ENCODE results near the gene STXBP6.

Gene STXBP6

DNA sequence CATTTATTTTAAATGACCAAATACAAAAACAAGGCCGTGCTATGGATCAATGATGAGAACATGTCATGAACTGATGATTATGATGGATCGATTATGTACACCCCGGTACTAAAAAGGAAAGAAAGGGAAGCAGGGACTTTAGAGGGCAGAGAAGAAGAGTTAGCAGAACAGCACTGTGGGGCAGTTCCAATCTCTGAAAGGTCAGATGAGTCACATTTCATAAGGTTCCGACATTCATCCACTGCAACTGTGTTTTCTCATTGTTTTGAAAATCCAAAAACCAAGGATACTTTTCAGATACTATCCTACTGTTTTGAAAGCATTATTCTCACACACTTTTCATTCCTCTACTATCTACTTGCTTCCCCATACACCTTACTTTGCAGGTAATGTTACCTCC, 169.3 kb downstream of the STXBP6 start:
- DNase-seq: no peak

GRCh38 chr14:24879661-24880386, 170.1 kb downstream of the STXBP6 start:
- peak; percentile 42 for DNase-seq

DNA sequence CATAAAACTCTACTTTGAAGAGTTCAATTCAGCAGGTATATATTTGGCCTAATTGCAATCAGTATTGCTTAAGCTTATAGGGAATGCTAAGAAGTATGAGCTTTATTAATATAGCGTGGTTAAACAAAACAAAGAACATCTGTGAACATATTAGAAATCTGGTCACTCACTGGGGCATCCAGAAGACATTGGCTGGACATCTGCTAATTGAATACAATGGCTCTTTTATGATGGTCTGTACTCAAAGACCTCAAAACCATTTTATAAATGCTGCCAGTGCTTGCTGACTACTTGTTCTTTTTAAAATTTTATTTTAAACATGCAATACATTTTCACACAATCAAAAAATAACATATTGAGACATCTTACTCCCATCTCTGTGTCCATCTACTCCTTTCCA, 173.0 kb downstream of the STXBP6 start:
- no peak for DNase-seq

GRCh38 chr14:24875991-24876878, 173.7 kb downstream of the STXBP6 start:
- DNase-seq: peak; percentile 61

DNA sequence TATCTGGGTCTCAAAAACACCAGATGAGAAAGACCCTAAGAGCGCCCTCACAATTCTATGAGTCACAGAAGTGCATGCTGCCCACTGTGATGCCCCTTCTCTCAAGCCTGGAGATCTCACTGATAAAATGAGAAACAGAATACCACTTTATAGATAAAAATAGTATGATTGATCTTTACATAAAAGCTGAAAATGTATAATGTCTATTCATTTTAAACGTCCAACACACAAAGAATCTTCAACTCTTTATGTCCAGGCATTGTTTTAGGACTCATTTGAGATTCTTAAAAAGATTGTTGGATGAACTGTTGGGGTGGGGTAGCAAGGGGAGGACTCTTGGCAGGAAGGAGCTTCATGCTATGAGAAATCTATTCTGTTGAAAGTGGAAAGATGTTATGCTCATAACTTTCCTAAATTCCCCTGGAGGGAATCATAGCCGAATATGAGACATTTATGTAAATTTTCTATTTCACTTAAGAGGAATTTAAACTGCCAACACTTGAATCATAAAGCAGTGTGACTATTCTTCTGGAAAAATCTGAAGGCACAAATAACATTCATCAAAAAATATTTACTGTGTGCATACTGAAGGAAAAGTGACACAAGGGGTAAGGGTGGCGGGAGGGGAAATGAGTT, 174.6 kb downstream of the STXBP6 start:
- no peak for DNase-seq

DNA sequence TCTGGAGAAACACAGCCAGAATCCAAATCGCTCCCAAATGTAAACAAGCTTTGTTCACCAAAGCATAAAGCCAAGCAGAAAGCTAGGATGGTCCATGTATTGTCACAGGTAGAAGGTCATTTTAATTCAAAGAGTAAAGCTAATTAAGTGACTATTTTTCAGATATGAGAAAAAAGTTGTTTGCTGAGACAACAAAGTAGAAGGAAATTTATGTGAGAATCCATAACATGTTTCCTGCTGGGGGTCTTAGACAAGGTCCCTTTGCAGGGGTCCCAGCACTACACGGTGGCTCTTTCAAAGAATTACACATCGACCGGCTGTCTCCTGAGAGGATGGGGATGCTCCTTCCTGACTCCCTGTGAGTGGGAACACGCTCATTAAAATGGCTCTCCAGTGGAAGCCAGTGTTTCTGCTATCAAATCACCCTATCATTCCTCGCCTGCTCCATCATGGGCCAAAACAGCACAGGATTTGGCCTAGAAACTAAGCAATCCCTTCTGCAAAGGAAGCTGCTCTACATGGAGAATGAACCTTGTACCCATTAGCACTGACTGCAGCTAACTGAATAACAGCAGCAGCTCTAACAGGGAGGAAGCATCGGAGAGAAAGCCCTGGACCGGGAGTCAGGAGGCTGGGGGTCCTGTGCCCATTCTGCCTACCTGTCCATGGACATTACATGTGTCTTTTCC, 175.3 kb downstream of the STXBP6 start:
- no peak for DNase-seq

GRCh38 chr14:24873551-24873950, 176.4 kb downstream of the STXBP6 start:
- no peak for DNase-seq

DNA sequence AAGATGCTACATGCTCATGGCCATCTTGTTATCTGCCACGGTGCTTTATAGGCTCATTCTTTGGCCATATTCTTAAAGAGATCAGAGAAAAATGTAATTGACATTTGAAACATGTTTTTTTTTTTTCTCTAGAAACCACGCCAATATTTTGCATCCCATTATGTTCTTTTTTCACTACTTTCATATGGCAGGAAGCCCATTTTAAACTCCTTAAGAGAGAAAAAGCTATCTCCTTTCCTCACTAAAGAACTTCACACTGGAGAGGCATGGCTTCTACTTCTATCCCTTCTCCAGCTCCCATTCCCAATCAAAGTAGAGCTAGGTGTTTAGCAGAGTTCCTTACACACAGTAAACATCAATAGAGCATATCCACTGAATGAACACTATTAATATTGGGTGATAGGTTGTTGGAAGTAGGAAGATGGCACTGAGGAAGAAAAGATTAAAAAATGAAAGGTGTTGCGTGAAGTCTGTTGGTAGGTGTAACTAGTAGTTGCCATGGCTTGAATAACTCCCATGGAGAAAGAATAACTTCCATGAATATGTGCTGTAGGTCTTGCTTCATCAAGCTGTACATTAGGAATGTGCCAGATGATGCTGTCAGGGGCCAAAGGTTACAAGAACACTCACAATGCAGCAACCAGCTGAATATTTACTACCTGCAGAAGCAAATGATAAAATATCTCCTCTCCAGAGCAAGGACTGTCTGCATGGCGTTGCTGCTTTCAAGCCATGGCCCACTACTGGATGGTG, 178.8 kb downstream of the STXBP6 start:
- DNase-seq: no peak

DNA sequence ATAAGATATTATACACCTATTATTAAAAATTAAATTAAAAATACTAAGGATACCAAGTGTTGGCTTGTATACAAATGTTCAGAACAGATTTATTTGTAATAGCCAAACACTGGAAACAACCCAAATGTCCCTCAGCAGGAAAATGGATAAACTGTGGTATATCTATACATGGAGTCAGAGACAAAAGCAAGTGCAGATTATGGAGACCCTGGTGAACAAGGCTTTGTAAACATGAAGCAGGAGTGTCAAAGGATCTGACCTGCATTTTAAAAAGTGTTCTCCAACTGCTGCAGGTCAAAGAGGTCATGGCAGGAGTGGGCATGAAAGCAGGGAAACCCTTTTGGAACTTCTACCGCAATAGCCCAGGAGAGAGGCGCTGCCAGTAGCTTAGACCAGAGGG, 181.6 kb downstream of the STXBP6 start:
- no peak for DNase-seq

DNA sequence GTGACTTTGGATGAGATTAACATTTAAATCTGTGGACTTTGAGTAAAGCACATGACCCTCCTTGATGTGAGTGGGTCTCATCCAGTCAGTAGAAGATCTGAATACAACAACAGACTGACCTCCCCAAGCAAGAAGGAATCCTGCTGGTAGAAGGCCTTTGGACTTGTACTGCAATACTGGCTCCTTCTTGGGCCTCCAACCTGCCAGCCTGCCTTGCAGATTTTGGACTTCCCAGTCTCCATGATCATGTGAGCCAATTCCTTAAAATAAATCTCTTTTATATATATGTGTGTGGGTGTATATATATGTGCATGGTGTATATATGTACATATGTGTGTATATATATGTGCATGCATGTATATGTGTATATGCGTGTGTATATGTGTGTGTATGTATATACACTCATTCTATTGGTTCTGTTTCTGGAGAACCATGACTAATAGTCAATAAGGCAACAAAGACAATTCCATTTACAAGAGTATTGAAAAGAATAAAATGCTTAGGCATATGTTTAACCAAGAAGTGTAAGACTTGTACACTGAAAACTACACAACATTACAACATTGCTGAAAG, 183.8 kb downstream of the STXBP6 start:
- DNase-seq: no peak

DNA sequence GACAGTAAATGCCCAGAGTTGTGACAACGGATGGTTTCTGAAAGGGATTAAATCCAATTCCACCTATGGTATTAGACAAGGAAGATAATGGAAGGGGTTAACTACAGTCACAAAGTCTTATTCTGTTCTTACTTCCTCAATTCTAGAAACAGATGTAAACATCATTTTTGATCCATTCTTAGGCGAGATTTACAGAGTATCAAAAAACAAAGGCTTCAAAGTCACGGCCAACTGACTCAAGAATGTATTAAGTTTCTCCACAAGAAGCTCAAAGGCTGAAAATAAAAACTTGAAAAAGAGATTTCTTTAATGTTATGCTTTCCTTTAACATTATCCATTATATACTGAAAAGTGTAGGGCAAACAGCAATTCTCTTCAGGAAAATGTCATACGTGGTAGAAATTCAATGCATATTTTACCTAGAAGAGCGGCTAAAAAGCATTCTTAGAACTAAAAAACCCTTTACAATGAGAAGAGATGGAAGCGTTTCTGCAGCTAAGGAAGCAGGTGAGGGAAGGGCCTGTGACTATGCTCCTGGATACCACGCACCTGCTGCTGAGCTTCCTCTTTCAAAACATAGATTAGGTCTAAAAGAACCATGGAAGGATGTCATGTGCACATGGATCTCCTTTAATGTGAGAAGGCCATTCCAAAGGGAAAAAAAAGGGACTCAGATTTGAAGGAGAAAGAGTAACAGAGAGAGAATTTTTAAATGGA, 185.8 kb downstream of the STXBP6 start:
- DNase-seq: peak; percentile 36

DNA sequence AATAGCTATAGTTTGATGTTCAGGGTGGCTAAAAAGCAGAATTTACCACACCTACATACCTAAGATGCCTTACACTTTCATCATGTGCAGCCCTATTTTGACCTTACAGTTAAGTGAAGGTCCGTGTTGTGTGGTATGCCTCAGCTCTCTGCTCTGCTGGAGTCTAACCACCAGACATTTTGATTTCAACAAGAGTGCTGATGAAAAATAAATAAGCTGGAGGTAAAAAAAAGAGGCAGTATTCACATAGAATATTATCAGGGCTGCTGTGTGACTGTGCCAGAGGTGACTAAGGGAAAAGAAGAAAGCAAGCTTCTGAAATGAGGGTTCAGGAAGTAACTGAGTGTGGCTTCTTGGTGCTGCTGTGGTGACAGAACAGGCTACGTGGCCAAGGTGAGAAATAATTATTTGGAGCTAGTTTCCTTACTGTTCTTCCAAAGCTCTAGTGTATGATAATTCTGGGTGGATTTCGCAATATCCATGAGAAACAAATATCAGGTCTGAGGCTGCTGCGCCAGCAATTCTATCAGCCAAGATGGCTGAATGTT, 188.8 kb downstream of the STXBP6 start:
- DNase-seq: no peak

DNA sequence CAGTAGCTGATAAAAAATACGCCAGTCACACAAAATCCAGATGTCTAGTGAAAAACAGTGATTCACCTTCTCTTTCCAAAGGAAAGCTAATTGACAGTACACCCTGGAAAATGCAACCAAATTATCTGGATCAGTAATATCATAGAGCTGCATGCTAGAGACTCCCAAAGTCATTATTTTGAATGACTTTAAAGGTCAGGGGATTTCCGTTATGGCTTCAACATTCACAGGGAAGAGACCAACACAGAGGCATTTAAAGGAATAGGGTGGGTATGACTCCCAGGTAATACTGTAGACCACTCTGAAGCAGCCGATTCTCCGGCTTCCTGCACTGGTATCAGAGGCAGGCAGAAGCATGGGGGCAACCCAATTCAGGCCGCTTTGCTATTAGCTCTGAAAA, 190.4 kb downstream of the STXBP6 start:
- no peak for DNase-seq

- no peak for DNase-seq
Observed at GRCh38 chr14:24858684-24859083, 191.3 kb downstream of the STXBP6 start.

DNA sequence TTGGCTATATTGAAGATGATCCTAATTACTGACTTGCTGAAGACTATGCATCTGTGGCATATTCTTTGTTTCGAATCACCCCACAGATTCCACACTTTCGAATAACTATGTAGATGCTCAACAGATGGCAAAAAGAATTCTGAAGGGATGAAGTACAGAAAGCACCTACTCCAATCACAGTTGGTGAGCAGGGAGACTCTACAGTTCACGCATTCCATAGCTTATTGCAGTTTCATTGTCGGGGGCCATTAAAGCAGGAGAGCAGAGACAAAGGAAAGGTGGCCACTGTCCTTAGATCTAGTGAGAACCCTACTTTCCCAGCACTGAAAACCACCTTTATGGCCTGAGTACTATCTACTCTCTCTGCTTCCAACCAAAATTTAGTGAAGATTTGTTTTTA, 191.9 kb downstream of the STXBP6 start:
- no peak for DNase-seq

DNA sequence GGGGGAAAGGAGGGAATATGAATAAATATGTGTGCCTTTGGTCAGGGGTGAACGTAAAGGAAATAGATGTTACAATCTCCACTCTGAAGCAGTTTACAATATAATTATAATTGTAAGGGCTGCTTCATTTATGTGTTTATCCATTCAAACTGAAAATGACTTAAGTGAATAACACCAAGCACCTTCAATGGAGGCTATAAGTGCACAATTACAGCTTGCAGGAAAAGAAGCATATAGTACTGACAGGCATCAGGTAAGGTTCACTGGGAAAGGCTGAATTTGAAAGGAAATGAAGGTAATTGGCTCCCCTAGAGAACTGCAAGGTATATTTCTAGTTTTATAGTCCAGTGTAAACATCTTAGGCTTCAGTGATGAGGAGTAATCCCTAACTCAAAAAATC, 192.7 kb downstream of the STXBP6 start:
- DNase-seq: peak; percentile 94

- peak; percentile 10 for DNase-seq
Observed at GRCh38 chr14:24853446-24853845, 196.5 kb downstream of the STXBP6 start.

DNA sequence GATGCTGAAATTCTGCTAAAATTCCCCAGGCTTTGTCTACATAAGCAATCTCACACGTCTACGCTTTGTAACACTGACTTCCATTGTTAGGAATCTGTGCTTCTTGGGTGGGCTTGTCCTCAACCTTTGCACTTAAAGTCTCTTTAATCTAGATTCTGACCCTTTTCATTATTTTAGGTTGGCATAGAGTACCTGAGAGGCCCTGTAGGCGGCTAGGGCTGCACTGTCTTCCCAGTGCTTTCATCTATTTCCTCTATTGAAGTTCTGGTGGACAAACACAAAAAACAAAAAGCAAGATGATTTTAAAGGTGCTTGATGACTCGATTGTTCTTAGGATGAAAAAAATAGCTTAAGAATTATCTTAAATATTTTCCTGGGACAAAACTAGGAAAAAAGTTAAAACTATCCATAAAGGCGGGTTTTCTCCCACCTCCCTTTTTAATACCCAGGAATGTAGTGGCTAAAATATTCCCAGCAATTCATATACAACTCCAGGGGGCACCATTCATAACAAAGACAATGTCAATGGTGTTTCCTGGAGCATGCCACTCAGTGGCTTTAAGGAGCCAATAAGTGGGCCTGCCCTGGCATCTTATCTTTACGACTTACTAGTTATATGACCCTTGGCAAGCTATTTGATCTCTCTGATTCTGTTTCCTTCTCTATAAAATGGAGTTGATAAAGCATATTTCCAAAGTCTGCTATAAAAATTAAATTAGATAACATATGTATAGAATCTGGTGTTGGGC, 197.5 kb downstream of the STXBP6 start:
- DNase-seq: peak; percentile 47

GRCh38 chr14:24851837-24852236, 198.1 kb downstream of the STXBP6 start:
- DNase-seq: no peak

DNA sequence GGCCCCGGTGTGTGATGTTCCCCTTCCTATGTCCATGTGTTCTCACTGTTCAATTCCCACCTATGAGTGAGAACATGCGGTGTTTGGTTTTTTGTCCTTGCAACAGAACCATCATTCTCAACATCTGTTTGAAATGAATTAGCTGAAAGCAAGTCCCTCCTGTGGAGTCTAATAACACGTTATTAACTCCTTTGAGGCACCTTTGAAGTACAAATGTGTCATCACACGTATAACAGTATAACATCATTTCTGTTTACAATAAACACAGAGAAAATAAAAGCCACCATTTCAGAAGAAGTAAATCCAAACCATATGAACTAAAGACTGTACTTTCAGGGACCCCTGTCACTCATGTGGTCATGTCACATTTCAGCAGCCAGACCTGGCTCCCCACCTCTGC, 198.5 kb downstream of the STXBP6 start:
- DNase-seq: peak; percentile 77

All from NCI-H69 (cell line).